Measurements from ENCODE around the gene ZNF512B.

- TF ChIP-seq POLR2AphosphoS5 (IDR thresholded peaks at IDR 0.05) = no peak
- no peak for TF ChIP-seq CTCF (IDR thresholded peaks at IDR 0.05)
These were observed 3.4 kb downstream of the ZNF512B start for GRCh38 chr20:63966172-63966943.
